OCI-M2 (cell line): ENCODE measurements around the gene GRM1.

Experiments
- DNase-seq: peaks from one replicate; lab custom pipeline; 2025; ENCODE audit not compliant: unreplicated experiment; lab: John Stamatoyannopoulos, UW

Gene GRM1

DNA sequence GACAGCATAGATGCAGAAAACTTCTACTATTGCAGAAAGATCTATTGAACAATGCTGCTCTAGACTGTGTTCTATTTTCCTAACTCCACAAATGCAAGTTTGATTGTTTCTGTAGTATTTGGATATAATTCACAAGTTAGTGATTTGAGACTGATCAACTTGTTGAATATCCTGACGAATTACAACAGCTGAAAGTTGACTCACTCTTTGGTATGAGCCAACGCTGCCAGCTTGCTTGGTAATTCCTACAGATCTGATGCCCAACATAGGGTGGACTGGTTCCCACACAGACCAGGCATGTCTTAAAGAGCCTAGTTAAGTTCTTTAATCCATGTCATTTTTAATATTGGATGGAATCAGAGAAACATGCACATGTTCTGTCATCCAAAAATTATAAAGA lies 283.7 kb downstream of the GRM1 start:
- no peak for DNase-seq

DNA sequence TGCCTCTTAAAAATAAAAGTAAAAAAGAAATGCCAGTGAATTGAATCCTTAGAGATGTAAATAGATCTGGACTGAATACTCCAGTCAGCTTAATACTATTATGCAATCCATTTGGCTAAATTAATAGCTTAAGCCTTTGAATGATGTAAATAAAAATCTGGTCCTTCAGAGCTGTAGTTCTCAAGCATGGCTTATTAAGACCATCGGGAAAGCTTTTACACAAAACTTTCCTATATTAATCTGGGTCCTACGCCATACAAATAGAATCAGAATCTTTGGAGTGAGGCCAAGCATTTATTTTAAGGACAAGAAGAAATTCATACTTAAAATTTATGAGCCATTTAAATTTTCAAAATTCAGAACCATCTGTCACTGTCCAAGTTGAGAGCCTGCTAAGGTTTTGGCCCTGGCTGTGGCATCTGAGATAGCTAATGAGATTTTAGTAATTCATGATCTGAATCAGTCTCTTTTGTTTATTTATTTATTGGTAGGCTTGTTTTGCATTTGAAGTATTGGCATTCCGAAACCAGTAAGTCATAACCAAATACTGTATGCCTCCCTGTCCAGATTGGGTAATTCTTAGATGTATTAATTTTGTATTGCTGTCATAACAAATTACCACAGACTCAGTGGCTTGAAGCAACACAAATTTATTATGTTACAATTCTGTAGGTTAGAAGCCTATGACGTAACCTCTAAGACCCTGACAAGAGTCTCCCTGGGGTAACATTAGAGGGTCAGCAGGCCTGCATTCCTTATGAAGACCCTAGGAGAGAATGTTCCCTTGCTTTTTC lies 286.7 kb downstream of the GRM1 start:
- DNase-seq: no peak

DNA sequence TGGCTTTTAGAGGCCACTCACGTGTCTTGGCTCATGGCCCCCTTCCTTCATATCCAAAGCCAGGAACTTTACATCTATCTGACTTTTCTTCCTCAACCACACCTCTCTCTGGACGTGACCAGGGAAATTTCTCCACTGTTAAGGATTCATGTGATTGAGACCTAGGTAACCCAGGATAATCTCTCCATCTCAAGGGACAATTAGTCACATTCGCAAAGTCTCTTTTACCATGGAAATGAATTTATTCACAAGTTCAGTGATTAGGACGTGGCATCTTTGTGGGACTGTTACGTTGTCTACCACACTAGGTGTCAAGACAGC lies 287.3 kb downstream of the GRM1 start:
- no peak for DNase-seq

DNA sequence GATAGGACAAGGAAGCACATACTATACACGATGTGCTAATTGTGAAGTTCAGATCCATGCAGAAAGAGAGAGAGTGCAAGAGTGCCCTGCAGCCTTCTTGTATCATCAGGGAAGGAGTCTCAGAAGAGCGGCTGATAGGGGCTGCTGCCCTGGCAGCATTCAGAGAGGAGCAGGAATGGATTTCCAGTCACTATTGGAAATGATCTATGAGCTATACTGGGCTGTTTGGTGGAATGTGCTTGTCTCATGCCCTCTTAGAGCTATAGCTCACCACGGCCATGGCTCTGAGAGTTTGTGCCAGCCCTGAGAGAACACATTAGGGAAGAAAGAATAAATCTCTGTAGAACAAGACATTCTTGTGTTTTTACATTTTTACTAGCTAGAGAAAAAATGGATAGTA lies 302.2 kb downstream of the GRM1 start:
- DNase-seq: no peak

- no peak for DNase-seq
Observed at GRCh38 chr6:146335336-146335735, 306.5 kb downstream of the GRM1 start.

DNA sequence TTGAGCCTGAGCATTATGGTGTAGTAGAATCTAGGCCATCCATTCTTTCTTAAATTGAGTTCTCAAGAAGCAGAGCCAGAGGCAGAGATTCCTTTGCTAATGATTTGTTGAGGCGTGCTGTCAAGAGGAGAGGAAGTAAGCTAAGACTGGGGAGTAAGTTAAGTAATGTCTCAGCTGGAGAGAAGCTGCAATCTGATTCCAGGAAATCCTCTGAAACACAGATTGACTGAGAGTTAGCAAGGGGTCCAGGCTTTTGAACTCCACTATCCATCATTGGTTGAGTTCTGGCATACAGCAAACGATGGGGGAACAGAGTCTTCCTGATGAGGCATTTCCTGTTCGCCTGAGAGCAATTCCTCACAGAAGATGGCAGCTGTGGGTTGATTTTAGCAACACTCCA lies 307.3 kb downstream of the GRM1 start:
- DNase-seq: no peak

DNA sequence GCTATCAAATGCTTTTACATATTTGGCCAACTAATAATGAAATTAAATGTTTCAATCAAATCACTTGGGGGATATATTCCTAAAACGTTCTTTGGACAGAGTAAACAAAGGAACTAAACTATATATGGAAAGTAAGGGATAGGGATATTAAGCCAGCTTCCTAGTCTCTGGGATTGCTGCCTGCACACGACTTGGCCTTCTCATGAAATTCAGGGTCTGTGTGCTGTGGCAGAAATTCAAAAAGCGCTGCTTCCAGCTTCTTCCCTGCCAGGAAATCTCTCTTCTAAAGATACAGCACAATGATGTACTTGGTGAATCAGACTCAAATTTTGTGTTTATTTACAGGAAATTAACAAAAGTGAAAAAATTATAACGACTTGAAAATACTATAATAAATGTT lies 308.5 kb downstream of the GRM1 start:
- DNase-seq: no peak

- DNase-seq: no peak
Observed at GRCh38 chr6:146339716-146340115, 310.9 kb downstream of the GRM1 start.

DNA sequence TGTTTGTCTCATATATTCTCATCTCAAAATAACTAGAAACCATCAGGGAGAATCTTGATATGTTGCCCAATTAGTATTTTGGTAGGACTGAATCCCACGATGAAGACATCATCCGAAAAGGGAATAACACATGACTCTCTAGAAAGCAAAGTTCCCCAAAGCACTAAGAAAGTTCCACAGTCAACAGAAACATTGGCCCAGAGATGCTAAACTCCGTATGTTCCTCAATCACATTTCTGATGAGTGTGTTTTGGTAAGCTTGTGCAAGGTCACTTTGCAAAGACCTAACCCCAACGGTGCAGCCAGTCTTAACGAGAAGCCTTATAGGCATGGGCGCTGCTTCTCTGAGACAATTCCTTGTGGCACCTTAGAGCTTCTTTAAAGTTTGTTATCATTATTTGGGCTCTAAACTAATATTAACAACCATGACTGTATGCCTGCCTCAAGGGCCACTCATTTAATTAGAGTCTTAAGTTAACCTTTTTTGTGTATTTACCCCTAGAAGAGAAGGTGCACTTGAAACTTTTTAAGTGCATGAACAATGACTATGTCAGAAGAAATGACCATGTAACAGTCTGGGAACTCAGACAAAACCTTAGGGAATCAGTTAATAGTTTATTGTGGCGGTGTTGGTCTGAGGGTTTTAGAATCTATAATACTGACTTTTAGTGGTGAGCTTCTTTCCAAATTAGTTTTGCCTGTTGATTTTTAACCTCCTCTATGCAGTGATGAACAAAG lies 312.8 kb downstream of the GRM1 start:
- no peak for DNase-seq

DNA sequence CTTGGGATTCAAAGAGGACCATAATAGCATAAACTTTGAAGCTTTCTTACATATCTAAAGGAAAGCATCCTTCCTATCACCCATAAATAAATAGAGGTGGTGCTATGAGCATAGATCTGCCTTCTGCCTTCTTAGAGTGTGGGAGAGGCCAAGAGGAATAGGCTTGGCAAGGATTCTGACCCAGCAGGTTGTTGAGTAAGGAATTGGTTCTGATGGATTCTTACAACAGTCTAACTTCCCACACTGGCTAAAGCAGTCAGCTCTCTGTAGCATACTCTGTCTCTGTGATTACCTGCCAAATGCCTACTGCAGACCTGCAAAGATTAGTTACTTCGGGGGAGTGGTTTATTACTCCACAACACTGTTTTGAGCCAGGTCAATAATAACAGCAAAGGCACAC lies 316.7 kb downstream of the GRM1 start:
- no peak for DNase-seq

- DNase-seq: no peak
Observed at GRCh38 chr6:146347090-146347489, 318.2 kb downstream of the GRM1 start.

GRCh38 chr6:146347690-146348089 lies 318.8 kb downstream of the GRM1 start:
- DNase-seq: no peak

DNA sequence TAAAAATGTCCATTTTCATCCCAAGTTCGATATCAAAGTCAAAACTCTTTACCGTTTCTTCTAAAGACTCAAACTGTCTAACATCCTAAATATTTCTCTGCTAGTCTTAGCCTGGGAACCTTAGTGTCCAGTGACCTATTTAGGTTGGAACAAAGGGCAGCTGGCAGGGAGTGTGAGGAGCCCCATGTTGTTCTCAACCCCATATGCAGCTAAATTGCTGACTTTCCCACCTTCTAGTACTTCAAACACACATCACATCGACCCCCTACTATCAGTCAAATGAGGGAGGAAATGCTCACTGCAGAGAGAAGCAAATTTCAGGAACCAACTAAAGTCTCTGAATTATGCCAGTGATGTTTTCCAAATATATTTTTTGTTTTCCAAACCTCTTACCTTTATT lies 322.2 kb downstream of the GRM1 start:
- DNase-seq: no peak

DNA sequence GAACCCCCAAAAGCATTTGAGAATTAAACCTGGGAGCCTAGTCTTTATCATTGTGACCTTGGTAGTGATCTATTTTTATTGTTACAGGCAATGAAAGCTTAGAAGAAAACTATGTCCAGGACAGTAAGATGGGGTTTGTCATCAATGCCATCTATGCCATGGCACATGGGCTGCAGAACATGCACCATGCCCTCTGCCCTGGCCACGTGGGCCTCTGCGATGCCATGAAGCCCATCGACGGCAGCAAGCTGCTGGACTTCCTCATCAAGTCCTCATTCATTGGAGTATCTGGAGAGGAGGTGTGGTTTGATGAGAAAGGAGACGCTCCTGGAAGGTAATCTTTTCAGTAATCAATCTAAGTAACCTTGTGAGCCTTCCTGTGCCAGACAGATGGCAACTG lies 323.3 kb downstream of the GRM1 start:
- no peak for DNase-seq

DNA sequence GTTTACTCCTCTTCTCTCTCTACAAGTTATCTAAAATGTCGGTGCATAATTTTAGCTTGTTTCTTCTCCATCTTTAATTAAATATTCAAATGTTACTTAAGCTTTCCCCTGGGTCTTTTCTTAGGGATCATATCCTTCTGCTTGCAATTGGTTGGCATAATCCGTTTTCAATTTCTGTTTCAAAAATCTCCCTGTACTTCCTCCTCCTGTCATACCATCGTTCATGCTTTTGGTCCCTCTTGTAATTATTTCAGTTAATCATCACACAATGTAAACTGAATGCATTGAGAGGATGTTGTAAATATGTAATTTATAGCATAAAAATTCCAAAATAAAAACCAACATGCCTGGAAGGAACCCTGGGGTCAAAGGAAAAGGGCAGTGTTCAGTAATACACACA lies 325.6 kb downstream of the GRM1 start:
- DNase-seq: no peak

- DNase-seq: no peak
Observed at GRCh38 chr6:146355521-146356100, 326.7 kb downstream of the GRM1 start.

DNA sequence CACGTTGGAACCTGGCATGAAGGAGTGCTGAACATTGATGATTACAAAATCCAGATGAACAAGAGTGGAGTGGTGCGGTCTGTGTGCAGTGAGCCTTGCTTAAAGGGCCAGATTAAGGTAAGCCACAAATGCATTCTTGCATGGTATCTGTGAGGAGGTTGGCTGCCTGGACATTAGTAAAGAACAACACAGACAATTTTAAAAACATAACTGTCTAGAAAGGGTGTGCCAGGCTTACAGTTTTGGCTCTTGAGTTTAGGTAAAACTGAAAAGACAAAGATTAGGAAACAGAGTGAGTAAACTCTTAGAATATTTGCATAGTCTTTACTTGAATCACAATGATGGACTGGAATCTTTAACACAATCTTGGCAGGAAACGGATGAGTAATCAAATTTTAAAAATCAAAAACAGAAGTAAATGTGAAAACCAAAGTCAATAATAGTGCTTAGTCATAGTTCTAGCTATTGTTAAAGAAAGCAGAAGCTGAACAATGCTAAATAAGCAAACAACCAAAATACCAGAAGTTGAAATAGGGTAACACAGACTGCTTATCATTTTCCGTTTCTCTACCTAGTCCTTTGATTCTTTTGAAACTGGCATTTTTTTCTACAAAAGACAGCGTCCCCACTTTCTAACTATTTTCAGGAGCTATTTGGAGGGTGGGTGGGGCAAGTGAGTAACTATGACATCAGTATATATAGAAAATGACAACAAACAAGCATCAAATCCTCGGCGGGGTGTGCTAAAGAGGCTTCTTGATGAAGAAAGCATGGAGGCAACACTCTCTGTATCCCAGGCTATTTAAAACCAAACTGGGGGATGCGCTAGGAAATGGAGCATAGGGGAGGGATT lies 328.9 kb downstream of the GRM1 start:
- DNase-seq: peak; percentile 19

DNA sequence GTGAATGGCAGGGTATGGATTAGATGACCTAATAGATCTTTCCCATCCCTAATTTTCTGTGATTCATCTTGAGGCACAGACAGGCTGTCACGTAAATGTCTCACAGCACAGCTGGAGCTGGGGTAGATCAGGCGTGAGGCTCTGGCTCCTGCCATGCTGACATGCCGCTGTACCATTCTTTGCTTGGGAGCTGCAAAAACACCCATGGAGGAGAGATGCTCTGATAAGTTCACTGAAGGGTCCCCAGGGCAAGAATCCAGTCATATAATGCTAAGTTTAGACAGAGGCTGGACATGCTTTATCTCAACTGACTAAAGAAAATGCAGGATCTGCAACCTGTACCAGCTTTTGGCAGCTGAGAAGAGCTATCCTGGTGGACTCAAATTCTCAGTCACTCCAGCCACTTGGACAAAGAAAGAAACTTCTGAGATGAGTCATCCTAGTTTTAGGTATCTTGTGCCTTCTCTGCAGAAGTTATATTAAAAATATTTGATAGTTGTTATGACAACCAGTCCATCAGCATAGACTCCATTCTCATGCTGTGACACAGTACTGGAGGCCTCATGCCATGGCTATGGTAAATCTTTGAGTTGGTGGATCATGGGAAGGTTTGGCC lies 329.7 kb downstream of the GRM1 start:
- DNase-seq: no peak

GRCh38 chr6:146359131-146359530 lies 330.3 kb downstream of the GRM1 start:
- no peak for DNase-seq

DNA sequence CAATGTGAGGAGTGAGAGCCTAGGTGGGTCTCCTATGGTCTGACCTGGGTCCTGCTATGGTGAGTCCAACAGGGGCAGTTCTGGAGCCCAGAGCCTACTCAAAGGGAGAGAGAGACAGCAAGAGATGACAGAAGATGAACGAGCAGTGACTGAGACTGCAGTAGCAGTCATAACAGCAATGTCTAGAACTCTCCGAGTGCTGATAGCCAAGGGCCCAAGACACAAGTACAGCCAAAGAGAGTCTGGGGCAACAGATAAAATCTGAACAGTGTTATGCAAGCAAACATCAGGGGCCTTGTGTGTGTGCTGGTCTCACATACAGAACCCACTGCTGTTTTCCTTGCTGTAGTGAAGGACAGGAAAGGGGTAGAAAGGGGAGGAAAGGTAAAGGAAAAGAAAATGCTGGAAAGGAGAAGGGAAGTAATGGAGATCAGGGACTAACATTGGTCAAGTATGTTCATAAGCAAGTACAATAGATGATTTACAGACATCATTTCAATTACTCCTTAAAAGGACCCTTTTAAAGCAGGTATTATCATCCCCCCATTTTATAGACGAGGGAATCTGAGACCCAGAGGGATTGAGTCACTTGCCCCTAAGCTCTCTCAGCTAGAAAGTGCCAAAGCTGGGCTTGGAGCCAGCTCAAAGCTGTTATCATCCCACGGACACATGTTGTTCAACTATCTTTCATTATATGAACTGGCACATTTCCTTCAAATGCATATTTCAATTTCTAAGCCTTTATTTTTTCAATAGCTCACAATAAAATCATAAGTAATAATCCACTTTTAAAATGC lies 332.5 kb downstream of the GRM1 start:
- DNase-seq: no peak
